ENCODE data around the gene SDHAF3.
"Not testable (repeated sequence)": the region's sequence is repeated elsewhere in the genome, so short reads cannot be mapped to it uniquely, and the experiment has no call there.

DNA sequence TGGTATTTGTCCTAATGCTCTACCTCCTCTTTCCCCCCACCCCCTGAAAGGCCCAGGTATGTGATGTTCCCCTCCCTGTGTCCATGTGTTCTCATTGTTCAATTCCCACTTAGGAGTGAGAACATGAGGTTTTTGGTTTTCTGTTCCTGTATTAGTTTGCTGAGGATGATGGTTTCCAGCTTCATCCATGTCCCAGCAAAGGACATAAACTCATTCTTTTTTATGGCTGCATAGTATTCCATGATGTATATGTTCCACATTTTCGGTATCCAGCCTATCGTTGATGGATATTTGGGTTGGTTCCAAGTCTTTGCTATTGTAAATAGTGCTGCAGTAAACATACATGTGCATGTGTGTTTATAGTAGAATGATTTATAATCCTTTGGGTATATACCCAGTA is 5.6 kb downstream of the SDHAF3 start:
- not testable (repeated sequence) for TF ChIP-seq POLR2A (IDR thresholded peaks at IDR 0.05)
- TF ChIP-seq, protein P1, sequence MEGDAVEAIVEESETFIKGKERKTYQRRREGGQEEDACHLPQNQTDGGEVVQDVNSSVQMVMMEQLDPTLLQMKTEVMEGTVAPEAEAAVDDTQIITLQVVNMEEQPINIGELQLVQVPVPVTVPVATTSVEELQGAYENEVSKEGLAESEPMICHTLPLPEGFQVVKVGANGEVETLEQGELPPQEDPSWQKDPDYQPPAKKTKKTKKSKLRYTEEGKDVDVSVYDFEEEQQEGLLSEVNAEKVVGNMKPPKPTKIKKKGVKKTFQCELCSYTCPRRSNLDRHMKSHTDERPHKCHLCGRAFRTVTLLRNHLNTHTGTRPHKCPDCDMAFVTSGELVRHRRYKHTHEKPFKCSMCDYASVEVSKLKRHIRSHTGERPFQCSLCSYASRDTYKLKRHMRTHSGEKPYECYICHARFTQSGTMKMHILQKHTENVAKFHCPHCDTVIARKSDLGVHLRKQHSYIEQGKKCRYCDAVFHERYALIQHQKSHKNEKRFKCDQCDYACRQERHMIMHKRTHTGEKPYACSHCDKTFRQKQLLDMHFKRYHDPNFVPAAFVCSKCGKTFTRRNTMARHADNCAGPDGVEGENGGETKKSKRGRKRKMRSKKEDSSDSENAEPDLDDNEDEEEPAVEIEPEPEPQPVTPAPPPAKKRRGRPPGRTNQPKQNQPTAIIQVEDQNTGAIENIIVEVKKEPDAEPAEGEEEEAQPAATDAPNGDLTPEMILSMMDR (IDR thresholded peaks at IDR 0.05), result not testable (repeated sequence)

All from right lobe of liver (tissue), 4 donors.